Measurements from ENCODE around the gene MEF2B.
A peak's percentile ranks its signal among the peaks of the same experiment; 100 is the strongest.
"Not testable (repeated sequence)": the region's sequence is repeated elsewhere in the genome, so short reads cannot be mapped to it uniquely, and the experiment has no call there.

The MEF2B gene

DNA sequence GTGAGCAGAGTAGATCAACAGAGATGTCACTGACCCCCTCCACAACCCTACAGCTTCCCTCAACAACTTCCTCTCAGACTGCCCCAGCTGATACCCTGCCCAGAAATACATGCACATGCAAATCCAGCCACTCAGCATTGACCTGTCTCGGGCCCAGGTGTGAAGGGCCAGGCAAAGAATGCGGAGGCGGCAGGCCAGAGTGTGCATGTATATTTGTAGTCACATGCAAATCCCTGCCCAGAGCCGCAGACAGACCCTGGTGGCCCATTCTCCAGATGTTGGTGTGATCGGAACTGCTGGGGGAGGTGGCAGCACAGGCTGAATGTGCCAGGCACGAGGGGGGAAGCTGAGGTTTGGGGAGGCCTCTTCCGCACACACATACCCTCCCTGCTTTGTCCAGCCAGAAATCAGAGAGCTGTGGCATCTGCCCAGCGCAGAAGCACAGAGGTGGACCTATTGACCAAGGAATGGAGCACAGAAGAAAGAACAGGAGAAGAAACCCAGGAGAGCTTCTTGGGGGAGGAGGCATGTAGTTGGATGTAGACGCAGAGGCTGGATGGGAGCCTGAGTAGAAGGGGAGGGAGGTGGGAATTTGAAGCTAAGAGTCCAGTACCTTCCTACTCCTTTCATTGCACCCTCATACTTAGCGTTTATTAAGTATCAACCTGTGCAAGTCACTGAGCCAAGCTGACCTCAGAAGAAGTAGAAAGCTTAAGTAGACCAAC lies 14.4 kb downstream of the MEF2B start:
- no peak for DNase-seq (ENCODE audit: low read depth)

DNA sequence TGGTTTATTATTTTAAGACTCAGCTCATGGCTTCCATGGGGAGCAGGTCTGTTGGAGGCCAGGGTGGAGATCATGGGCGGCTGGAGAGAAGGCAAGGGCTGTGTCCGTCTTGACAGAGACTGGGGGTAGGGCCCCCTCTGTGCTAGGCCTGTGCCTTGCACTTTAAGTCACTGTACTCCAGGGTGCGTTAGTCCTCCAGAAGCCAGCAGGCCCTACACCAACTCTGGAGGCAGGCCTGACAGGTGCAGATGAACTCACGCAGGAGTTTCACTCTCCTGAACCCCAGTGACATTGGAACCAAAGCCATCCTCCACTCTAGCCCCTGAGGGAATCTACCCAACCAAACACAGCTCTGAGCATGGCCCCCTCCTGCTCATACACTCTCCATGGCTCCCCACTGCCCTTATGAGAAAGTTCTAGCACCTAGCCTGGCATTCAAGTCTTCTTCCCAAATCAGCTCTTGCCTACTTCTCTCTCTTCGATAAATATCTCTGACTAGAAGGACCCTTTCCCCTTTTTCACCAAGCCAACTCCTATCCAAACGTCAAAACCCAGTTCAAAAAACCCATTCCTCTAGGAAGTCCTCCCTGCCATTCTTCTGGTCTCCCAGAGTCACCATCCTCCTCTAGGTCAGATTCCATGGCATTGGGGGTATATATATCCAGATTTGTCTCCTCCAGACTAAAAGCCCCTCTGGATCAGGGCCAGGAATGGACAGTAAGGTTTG lies 15.1 kb downstream of the MEF2B start:
- DNase-seq (ENCODE audit: low read depth), result no peak

DNA sequence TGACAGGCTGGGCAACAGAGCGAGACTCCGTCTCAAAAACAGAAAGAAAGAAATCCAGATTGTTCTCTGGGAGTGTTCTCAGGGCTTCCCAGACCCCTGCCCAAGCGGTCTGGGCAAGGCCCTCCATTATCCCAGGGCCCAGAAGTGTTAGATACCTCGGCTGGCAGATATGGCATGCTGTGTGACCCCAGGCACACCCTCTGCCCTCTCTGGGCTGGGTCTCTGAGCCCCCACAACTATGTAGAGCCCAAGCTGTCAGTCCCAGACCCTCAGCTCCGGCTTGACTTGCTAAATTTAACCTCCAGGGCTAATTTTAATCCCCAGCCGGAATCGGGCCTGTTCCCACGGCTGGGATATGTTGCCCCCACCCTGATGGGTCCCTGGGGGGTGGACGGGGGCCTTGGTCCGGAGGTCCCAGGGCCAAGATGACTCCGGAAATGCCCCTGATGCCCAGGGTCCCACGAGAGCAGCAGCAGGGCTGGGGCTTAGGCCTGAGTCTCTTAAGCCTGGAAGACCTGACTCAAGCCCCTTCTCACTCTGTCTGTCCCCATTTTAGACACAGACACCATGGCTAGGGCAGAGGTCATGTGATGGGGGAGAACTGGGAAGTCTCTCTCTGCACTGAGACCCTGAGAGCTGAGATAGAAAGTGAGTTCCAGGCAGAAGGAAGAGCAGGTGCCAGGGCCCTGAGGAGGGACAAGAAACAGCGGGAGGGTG lies 17.2 kb downstream of the MEF2B start:
- no peak for DNase-seq (ENCODE audit: low read depth)

DNA sequence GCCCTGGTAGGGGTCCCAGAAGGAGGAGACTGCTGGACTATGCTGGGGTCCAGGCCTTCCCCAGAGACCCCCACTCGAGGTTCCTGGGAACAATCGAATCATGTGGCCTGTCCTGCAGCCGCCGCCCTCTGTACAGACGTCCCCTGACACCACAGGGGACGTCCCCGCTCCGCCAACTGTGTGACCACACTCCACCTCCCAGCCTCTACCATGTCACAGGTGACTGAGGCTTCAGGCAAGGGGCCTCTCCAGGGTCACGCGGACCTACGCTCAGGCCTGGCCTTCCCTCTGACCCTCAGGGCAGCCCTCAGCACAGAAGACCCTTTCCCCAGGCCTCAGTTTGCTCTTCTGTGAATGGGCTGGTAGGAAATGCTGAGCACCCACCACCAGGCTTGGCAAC lies 18.6 kb downstream of the MEF2B start:
- no peak for DNase-seq (ENCODE audit: low read depth)

DNA sequence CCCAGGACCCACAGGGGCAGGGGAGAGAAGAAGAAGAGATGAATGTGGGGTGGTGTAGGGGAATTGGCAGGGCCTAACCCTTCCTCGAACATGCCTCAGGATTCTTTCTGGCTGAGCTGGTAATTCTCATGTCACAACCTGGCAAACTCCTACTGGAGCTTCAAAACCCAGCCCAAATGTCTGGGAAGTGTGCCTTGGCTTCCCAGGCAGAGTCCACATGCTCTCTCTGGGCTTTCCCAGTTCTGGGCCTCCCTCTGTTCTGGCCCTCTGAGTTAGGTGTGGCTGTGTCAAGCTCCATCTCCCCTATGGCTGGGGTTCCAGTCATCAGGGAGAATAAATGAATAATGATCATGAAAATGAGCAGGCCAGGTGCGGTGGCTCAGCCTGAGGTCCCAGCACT lies 20.6 kb downstream of the MEF2B start:
- no peak for DNase-seq (ENCODE audit: low read depth)

DNA sequence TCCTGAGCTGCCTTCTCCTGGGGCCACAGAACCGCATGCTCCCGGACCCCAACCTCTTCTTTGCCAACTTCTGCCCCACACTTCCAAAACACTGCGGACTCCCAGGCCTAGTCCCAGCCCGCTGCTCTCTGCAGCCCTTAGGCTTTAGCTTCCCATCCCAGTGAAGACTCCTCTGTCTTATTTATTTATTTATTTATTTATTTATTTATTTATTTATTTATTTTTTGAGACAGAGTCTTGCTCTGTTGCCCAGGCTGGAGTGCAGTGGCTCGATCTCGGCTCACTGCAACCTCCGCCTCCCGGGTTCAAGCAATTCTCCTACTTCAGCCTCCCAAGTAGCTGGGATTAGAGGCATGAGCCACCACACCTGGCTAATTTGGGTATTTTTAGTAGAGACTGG lies 21.6 kb downstream of the MEF2B start:
- DNase-seq (ENCODE audit: low read depth), result not testable (repeated sequence)

DNA sequence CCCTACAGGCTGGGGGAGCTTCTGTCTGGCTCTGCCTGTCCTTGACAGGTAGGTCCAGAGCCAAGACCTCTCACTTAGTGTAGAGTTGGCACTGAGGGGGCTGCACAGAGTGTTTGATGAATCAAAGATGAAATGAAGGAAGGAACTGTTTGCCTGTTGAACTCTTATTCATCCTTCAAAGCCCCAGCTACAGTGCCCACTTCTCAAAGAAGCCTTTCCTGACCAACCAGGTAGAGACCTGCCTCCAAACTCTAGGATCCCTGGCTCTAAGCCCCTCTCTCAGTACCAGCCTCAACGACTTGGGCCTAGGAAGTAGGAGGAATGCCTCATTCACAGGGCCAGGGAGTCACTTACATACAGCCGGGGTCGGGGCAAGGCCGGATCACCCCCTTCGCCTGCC lies 22.7 kb downstream of the MEF2B start:
- DNase-seq (ENCODE audit: low read depth), result no peak

DNA sequence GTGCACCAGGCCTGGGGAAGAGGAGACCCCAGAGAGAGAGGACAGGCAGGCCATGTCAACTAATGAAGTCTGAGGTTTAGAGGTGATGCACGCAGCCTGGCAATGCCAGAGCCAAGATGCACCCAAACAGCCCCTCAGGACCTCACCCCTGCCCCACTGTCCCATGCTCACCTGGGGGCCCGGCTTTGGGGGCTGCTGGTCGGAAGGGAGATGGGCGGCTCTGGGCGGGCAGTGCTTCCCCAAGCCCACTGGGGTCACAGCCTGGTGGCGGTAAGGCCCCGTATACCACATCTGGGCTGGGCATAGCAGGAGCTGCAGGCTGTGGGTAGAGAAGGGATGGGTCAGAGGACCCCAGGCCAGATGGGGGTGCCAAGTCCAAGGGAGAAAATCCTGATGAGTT lies 23.2 kb downstream of the MEF2B start:
- no peak for DNase-seq (ENCODE audit: low read depth)

DNA sequence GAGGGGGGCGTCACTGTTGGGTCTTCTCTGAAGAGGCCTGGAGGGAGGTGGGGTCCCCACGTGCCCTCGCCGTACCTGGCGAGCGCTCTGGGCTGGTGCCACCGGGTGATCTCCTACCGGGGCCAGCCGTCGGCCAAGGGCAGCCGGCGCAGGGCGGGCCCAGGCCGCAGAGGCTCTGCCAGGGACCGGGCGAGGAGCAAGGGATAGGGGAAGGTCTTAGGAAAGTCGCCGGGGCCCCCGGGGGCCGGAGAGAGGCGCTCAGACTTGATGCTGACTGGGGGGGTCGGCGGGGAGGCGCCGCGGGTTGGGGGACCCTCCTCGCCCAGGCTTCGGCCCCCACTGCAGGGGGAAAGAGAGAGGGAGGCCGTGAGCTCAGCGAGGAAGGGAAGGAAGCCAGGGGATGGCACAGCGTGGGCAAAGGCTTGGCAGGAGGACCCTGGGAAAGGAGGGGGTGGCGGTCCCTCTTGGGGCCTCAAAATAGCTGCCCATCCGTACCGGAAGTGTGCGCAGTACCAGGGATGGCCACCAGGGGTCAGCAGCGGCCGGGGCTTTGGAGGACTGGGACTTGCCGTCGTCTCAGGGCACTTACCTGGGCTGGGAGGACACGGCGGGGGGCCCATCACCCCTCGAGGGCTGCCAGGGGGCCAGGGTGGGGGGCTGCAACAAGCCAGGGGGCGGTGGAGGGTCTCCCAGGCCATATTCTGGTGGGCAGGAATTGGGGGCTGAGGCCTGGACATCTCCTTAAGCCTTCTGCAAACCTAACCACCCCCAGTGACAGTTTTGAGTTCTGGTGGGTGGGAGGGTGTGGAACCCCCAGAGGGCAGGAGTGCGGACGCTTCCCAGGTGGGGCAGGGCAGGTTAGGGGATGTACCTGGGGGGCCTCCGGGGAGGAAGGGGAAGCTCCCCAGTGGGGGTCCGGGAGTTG lies 24.1 kb downstream of the MEF2B start:
- DNase-seq (ENCODE audit: low read depth), result peak; percentile 35

DNA sequence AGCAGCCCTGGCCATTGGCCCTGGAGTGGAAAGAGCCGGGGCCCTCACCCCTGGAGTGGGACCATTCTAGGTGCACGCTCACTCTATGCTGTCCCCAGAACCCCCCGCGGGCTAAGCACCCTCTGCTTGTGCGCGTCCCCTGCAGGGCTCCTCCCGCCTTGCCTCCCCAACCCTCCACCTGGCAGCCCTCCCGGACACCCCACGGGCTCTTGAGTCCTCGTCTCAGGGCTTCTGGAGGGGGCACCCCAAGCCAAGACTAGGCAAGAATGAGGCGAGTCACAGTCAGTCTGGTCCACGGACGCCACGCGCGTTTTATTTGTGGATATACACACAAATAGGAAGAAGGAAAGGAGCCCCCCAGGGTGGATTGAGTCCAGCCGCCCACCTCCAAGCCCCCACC lies 24.8 kb downstream of the MEF2B start:
- DNase-seq (ENCODE audit: low read depth), result no peak

DNA sequence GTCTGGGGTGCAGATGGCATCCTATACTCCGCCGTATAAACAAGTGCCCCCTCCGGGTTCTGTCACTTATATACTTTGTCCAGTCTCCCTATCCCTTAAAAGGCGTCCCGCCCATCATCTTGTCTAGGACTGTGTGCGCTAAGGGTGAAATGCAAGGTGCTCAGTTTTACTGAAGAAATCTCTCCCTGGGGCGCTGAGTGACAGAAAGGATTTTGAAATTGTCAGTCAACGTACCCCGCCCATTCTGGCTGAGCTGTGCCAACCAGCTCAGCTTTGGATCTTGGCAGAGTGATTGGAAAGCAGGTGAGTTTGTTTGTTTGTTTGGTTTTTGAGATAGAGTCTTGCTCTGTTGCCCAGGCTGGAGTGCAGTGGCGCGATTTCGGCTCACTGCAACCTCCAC lies 27.7 kb downstream of the MEF2B start:
- no peak for DNase-seq (ENCODE audit: low read depth)

DNA sequence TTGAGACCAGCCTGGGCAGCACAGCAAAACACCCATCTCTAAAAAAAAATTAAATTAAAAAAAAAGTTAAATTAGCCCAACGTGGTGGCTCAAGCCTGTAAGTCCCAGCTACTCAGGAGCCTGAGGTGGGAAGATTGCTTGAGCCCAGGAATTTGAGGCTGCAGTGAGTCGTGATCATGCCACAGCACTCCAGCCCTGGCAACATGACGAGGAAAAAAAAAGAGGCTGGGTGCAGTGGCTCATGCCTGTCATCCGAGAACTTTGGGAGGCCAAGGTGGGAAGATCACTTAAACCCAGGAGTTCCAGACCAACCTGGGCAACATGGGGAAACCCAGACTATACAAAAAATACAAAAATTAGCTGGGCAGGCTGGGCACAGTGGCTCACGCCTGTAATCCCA lies 29.6 kb downstream of the MEF2B start:
- no peak for DNase-seq (ENCODE audit: low read depth)

DNA sequence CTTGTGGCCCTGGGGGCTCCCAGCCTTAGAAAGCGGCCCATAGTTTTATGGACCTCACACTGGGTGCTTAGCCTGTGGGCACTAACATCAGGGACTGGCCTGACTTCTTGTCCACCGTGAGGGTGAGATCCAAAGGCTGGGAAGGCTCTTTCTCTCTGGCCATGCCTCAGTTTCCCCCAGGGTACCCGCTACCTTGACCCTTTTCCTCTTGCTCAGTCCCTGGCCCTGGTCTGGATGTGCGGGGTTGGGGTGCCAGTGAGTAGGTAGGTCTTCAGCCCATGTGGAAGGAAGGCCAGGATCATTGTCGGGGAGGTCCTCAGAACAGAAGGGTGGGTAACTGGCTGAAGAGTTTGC lies 30.2 kb downstream of the MEF2B start:
- DNase-seq (ENCODE audit: low read depth), result no peak

DNA sequence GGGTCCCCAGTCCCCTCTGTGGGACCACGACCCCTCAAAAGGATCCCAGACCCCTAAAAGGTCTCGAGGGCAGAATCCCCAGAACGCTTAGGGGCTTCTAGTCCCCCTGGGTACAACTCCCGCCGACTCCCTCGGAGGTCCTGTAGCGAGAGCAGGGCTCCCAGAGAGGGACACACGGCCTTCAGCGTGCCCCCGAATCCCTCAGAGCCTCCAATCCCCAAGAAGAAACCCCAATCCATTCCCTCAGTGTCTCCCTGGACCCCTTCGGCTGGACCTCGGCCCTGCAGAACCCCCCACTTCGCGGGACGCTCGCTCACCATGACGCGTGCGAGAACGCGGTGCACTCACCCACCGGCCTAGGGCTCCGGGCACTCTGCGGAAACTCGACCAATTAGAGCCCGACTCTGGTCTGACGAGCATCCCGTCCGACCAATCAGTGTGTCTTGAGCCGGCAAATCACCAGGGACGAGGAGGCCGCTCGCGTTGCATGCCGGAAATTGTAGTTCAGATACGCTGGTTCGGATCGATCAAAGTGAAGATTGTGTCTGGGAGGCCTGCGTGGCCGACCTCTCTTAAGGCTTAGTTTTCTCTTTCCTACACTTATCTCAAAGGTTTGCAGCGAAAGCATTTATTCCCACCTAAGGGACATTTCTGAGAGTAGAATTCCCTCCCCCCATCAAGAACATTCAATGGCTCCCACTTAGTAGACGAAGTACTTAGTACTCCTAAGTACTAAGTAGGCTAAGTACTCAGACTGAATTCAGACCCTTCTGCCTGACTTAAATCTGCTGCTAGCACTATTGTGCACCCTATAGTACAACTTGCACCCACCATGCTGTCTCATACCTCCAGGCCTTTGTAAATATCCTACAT lies 31.7 kb downstream of the MEF2B start, which contains the start of gene TMEM161A:
Gene TMEM161A, minus strand, starts transcription at position 370 of the 873 bp plus-strand sequence. Its CDS starts 50 bp downstream, at position 320.
- peak; percentile 83 for DNase-seq (ENCODE audit: low read depth)

DNA sequence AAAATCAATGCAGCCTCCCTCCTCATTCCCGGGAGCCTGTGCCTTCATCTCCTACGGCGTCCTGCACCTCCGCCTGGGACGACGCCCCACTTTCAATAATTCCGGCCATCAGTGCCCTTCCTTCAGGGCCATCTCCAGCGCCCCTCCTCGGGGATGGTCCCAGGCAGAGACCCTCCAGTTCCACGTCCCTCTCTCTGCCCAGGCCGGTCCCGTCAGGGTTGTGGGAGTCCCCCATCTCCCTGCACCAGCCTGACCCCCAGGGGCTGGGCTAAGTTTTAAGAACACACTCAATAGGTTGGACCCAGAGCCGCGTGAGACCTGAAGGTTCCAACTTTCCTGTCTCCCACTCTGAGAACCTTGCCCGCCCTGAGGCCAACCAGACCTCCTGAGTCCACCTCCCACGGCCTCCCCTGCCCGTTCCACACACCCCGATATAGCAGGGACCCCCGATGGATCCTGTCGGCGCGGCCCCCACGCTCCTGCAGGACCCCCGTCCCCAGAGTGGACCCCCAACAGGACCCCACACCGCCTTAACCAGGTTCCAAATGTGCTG lies 32.4 kb downstream of the MEF2B start:
- DNase-seq (ENCODE audit: low read depth), result no peak

DNA sequence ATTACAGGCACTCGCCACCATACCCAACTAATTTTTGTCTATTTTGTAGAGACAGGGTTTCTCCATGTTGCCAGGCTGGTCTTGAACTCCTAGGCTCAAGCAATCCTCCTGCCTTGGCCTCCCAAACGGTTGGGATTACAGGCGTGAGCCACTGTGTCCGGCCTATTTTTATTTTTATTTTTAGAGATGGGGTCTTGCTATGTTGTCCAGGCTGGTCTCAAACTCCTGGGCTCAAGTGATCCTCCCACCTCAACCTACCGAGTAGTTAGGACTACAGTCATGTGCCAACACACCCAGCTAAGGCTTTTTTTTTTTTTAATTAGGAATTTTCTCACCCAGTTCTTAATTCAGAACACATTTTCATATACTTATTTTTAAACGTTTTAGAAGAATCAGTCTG lies 34.4 kb downstream of the MEF2B start:
- not testable (repeated sequence) for DNase-seq (ENCODE audit: low read depth)

DNA sequence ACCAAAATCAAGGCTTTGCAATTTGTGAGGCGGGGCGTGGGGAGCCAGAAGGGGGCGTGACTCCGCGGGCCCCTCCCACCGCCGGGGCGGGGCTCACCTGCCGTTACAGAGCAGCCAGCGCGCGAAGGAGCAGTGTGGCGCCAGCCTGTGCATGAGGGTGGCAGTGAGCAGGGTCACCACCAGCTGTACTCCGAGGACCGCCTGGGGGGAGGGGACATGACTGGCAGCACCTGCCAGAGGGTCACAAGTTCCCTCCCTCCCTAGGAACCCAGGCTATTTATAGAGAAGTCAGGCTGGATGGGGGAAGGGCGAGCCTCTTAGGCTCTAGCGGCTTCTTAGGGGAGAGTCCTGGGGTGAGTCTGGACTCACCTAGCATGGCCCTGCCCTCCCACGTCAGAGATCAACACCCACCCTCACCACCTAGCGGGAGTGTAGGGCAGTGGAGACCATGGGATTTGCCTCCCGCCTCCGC lies 35.3 kb downstream of the MEF2B start:
- DNase-seq (ENCODE audit: low read depth), result no peak

DNA sequence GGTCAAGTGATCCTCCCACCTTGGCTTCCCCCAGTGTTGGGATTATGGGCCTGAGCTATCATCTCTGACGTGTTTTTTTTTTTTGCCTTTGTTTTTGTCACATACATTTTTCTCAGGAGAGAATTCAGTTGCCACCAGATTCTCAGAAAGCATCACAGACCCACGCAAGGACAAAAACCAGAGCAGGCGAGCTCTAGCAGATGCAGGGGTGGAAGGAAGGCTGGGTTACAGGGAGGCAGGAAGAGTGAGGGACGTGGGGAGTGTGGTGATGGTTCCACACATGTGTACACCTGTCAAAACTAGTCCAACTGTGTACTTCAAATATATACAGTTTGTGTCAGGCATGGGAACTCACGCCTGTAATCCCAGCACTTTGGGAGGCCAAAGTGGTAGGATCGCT lies 36.1 kb downstream of the MEF2B start:
- no peak for DNase-seq (ENCODE audit: low read depth)

DNA sequence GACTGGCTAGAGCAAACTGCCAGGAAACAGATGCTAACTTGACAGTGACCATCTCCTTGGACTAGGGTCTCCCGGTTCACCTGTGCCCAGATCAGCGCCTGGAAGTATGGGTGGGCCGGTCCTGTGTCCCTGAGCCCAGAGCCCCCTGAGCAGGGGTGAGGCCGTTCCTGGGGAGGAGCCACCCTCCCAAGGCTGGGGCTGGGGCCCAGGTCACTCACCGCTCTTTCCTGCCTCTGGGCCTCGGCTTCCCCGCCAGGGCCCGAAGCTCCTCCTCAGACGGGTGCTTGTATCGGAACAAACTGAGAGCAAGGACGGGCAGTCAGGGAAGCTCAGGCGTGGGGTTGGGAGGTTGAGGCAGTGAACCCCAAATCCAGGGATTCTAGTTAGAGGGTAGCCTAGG lies 37.2 kb downstream of the MEF2B start:
- no peak for DNase-seq (ENCODE audit: low read depth)

DNA sequence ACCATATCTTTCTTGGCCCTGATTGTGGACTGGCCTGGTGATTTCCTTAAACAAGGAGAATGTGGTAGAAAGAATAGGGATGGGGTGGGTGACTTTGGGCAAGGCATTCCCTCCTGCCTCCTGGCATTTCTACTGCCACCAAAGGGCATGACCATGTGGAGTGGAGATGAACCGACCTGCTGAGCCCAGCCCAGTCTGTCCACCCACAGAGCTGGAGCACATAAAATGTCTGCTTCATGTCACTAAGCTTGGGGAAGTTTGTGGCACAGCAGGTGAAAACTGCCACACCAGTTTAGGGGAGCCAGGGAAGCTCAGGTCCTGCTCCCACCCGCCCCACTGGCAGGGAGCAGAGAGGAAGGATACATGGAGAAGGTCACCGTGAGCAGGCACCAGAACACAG lies 38.1 kb downstream of the MEF2B start:
- no peak for DNase-seq (ENCODE audit: low read depth)

DNA sequence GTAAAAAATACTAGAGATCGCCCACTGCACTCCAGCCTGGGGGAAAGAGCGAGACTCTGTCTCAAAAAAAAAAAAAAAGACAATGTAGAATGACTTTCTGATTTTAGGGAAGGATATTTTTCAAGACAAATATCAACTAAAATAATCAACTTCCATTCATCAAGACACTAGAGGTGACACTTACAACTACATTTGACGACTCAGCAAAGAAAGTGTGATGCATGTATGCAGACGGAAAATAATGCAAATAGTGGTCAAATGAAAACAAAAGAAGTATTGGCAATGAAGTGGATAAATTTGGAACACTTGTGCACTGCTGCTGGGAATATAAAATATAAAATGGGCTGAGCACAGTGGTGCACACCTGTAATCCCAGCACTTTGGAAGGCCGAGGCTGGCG lies 44.0 kb downstream of the MEF2B start:
- DNase-seq (ENCODE audit: low read depth), result no peak
